LNCAP (cell line): ENCODE measurements around the gene DGKG.

Experiments used
- TF ChIP-seq, protein P1 (sequence below): fragments of 450-650 bp; IDR thresholded peaks from 2 replicates; pipeline ENCODE4 v1.5.1; 2017; ENCODE audit warnings: mild to moderate bottlenecking

Gene DGKG

DNA sequence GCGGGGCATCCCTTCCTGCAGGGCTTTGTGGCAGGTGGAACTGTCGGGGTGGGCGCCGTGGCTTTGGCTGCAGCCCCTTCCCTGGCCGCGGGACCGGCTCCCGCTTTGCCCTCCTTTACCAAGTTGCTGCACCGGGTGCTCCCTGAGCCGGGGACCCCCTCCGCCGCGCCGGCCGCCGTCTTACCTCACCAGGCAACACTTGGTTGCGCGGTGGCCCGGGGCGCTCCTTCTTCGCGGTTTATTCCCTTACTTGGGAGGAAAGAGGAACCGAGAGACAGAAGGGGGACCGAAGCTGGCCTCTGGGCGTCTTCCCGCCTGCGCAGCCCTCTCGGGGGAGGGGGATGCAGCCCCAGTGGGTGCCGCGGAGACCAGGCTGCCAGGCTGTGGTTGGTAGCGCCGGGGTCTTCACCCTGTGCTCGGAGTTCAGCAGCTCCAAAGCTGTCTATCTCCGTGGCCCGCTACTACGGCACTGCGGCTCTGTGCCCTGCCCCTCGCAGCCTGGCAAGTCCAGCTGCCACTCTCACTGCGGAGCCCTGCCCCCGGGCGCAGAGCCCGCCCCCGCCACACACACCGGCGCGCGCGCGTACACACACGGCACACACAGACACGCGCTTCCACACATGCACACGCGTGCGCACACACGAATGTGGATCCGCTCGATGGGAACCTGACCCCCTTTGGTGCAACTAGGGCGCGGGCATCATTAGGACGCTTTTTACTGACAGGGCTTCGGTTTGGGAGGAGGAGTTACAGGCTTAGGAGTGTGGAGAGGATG, at the start of gene DGKG:
Gene DGKG, minus strand, starts transcription at position 473 of the 775 bp plus-strand sequence. CDS start 41,775 bp downstream, outside the sequence.
- TF ChIP-seq, protein P1, sequence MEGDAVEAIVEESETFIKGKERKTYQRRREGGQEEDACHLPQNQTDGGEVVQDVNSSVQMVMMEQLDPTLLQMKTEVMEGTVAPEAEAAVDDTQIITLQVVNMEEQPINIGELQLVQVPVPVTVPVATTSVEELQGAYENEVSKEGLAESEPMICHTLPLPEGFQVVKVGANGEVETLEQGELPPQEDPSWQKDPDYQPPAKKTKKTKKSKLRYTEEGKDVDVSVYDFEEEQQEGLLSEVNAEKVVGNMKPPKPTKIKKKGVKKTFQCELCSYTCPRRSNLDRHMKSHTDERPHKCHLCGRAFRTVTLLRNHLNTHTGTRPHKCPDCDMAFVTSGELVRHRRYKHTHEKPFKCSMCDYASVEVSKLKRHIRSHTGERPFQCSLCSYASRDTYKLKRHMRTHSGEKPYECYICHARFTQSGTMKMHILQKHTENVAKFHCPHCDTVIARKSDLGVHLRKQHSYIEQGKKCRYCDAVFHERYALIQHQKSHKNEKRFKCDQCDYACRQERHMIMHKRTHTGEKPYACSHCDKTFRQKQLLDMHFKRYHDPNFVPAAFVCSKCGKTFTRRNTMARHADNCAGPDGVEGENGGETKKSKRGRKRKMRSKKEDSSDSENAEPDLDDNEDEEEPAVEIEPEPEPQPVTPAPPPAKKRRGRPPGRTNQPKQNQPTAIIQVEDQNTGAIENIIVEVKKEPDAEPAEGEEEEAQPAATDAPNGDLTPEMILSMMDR = no peak

DNA sequence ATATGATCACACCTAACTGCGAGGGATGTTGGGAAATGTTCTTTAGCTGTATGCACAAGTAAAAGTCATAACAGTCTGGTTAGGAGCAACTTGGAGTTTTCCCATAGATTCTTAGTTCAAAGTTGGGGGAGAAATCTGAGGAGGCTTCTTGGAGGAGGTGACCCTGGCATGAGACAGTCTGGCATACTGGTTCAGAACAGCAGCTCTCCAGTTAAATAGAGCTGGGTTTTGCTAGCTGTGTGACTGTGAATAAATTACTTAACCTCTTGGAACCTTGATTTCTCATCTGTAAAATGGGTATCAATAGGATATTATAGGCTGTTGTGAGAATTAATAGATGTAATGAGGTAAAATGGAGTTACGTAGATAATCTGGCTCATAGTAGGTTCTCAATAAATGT, 49.1 kb upstream of the DGKG start:
- TF ChIP-seq, protein P1 = no peak

DNA sequence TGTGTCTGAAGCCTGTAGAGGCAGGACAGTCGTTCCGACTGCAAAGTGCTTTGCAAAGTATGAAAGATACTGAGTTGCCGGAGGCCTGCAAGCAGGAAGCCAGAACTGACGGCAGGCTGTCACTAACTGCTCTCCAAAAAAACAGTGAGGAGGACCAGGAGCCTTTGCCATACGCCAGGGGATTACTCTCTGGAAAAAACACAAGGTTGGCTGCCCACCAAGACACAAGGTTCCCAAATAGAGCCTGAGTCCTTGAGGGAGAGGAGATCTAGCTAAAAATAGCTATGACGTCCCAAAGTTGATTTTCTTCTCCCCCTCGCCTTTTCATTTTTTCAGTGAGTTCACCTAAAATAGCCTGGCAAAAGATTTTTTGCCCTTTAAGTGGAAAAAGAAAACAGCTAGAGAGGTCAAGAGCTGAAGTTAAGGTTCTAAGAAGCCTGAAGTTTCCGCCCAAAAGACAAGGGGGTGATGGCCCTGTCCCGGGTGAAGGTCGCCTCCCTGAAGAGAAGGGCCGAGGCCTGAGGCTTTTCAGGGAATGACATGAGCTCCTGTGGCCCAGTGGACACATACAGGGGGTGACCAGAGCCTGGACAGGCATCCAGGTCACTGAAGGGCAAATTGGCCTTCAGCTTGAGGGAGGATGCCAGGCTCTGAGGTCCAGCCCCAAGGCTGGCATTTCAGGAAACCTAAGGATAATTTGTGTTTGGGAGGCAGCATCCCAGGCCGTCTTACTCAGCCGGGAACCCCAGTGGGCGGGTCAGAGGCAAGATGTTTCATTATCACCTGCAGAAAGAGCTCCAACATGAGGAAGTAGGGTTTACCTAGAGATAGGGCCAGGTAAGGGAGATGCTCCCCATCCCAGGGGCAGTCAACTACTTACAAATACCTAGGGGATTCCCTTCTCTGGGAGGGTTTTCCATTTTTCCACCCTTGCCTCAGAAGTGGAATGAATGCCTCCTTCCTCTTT, 44.9 kb upstream of the DGKG start:
- TF ChIP-seq, protein P1 = no peak

DNA sequence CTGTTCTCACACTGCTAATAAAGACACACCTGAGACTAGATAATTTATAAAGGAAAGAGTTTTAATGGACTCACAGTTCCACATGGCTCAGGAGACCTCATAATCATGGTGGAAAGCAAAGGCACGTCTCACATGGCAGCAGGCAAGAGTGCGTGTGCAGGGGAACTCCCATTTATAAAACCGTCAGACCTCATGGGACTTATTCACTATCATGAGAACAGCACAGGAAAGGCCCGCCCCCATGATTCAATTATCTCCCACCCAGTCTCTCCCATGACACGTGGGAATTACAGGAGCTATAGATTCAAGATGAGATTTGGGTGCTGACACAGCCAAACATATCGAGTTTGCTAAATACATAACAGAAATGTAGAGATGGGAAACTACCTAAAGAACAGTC, 39.5 kb upstream of the DGKG start:
- TF ChIP-seq, protein P1 = no peak

DNA sequence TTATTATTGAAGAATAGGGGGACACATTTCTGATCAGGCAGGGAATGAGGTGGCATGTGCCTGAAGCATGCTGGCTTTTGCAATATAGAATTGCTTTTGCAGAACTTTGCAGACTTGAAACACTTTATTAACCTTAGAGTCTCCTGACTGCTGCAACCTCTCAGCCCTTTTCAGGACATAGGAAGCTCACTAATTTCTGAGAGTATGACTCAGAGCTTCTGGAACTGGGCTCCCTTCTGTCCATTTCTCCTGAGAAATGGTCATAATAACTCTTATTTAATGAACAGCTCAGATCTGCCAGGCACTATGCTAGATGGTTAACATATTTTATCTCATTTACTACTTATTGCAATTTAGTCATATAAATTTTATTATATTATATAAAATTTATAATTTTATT, 38.6 kb upstream of the DGKG start:
- TF ChIP-seq, protein P1 = no peak

DNA sequence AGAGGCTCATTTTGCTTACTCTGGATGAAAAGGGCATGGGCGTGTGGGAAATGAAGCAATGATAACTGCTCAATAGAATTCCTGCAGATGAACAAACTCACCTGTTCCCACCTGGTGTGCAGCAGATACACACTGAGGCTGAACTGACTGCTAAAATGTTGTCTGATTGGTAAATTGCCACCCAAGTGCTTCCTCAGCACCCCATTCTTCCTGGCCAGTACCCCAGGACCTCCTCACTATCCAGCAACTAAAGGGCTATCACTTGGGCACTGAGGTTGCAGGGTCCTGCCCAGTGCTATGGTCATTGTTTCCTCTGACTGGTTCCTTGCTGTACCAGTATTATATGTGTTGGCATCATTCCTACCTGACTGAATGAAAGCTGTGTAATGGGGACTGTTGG, 38.0 kb upstream of the DGKG start:
- TF ChIP-seq, protein P1 = no peak

DNA sequence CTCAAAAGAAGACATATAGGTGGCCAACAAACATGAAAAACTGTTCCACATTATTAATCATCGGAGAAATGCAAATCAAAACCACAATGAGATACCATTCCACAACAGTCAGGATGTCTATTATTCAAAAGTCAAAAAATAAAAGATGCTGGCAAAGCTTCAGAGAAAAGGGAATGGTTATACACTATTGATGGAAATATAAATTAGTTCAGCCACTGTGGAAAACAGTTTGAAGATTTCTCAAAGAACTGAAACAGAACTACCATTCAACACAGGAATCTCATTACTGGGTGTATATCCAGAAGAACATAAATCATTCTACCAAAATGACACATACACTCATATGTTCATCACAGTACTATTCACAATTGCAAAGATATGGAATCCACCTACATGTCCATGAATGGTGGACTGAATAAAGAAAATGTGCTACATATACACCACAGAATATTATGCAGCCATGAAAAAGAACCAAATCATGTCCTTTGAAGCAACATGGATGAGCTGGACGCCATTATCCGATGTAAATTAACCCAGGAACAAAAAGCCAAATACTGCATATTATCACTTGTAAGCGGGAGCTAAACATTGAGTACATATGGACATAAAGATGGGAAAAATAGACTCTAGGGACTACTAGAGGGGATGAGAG, 32.7 kb upstream of the DGKG start:
- TF ChIP-seq, protein P1 = no peak
